Thoracic aorta (tissue), 2 donors: ENCODE results near the gene OPRL1. TPM values are rescaled to one million over a fixed set of nuclear protein-coding genes. Genes with fewer than 3 reads are reported as not detected.

ENCODE experiments used
- ATAC-seq: fragments of 150-250 bp; one replicate; pipeline ENCODE4 v1.8.0; 2017; ENCODE audit warnings: low read depth; ENCODE audit not compliant: insufficient number of reproducible peaks, low FRiP score
- DNase-seq: peaks from one replicate; pipeline ENCODE4 v3.0.0-alpha.2; 2020; ENCODE audit warnings: low spot score
- H3K27ac ChIP-seq, 2 donors: fragments of 200-600 bp; sonication (generic); 1 replicate in 1 of 2; 2 replicates in 1 of 2; pipeline ENCODE4 v1.5.1; 2016; ENCODE audit warnings: mild to moderate bottlenecking in 2 of 2, moderate library complexity in 2 of 2
- H3K27me3 ChIP-seq: fragments of 200-600 bp; sonication (generic); replicated peaks from 2 replicates; pipeline ENCODE4 v1.6.0; 2016; ENCODE audit warnings: mild to moderate bottlenecking; ENCODE audit not compliant: insufficient read depth
- H3K36me3 ChIP-seq: fragments of 200-600 bp; sonication (generic); one replicate; pipeline ENCODE4 v1.5.1; 2016
- H3K4me1 ChIP-seq, 2 donors: fragments of 200-600 bp; sonication (generic); 1 replicate in 1 of 2; 2 replicates in 1 of 2; pipeline versions ENCODE4 v1.5.1 to v1.6.0; 2016; ENCODE audit warnings: low read depth in 2 of 2, mild to moderate bottlenecking in 1 of 2; ENCODE audit not compliant: control insufficient read depth in 1 of 2
- H3K4me3 ChIP-seq: fragments of 200-600 bp; sonication (generic); 2 replicates; pipeline ENCODE4 v1.5.1; 2016; ENCODE audit warnings: mild to moderate bottlenecking
- H3K9me3 ChIP-seq: fragments of 200-600 bp; sonication (generic); 2 replicates; pipeline ENCODE4 v1.5.1; 2016
- total RNA-seq, 2 donors: library from RNA; depleted of rRNA; stranded (reverse); fragments of >200 nt; gene quantifications; one replicate each; pipeline versions ENCODE4 v1.1.0 to v1.2.3, GENCODE V29; 2016
- TF ChIP-seq, protein P1 (sequence below): fragments of 200-600 bp; sonication (generic); IDR thresholded peaks from one replicate; pipeline ENCODE4 v1.5.1; 2019; ENCODE audit warnings: antibody characterized with exemption

The OPRL1 gene
- total RNA-seq, 2 donors from 2014 or later: 1.1 to 3.2 TPM

DNA sequence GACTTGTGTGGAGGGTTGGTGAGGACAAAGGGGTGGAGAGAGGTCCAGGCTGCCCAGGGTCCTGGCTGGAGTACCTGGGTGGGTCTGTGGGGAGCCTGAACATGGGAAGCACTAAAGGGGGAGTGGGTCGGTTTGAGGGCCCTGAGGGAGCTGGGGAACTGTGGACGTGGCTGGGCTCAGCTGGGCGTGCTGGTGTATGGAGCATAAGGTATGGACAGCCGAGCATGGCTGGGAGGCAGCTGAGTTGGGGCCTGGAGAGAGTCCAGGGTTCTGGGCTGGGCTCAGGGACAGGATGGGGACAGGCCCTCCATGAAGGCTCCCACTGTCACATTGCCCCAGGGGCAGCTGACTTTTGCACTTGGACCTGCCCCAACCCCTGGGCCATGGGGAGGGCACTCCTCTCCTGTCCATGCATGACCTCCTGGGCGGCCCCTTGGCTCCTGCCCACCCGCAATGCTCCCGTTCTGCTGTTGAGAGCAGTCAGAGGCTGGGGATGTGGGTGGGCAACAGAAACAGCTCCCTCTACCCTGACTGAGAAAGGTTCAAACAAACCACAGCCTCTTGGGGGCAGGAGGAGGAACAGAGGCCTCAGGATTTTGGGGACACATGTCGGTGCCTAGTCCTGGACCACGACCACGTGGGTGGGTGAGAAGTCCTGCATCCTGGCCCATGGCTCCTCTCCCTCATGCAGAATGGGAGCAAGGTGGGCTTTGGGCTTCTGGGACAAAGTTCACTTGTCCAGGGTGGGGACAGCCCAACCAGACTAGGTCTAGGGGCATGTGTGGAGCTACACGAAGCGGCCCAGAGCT is 39.4 kb upstream of the OPRL1 start:
- H3K36me3 ChIP-seq: no peaks in the 10 kb centered on the region
- ATAC-seq (no peak), DNase-seq (no peak)
- TF ChIP-seq, protein P1, sequence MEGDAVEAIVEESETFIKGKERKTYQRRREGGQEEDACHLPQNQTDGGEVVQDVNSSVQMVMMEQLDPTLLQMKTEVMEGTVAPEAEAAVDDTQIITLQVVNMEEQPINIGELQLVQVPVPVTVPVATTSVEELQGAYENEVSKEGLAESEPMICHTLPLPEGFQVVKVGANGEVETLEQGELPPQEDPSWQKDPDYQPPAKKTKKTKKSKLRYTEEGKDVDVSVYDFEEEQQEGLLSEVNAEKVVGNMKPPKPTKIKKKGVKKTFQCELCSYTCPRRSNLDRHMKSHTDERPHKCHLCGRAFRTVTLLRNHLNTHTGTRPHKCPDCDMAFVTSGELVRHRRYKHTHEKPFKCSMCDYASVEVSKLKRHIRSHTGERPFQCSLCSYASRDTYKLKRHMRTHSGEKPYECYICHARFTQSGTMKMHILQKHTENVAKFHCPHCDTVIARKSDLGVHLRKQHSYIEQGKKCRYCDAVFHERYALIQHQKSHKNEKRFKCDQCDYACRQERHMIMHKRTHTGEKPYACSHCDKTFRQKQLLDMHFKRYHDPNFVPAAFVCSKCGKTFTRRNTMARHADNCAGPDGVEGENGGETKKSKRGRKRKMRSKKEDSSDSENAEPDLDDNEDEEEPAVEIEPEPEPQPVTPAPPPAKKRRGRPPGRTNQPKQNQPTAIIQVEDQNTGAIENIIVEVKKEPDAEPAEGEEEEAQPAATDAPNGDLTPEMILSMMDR: no peak
- H3K4me1 ChIP-seq: peaks cover 13 to 23% of the 10 kb centered on the region in 2 donors
- H3K4me3 ChIP-seq: no peak overlapping the region
- H3K9me3 ChIP-seq: no peaks in the 10 kb centered on the region
- no peaks in the 10 kb centered on the region for H3K27me3 ChIP-seq
- no peak overlapping the region for H3K27ac ChIP-seq

DNA sequence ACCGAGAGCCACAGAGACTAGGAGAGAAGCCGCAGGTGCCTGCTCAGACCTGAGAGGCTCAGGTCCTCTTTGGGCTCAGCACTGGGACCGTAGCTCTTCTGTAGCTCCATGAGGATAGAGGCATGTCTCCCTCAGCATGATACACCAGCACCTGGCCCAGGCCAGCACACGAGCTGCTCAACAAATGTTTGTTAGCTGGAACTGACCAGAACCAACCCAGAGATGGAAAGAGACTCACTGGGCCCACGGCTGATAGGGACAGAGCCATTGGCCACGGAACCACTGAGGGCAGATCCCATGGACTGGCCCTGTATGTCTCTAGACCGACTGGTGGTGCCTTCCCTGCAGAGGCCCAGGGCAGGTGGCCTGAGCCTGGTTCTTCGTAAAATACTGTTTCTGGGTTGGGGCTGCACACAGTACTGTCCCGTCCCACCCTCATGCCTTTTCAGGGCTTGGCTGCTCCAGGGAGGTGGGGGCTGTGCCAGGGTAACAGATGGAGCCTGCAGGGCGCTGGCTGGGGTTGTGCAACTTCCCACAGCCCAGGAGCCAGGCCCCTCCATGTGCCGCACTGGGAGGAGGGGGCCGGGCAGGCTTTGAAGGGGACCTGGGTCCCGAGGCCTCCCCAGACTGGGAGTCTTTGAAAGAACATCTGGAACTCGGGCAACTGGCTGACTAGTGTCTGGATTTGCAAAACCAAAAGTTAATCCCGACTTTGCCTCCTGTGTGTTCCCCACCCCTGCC is 38.7 kb upstream of the OPRL1 start:
- TF ChIP-seq, protein P1: no peak
- DNase-seq (no peak), ATAC-seq (no peak)
- Histone ChIP-seq H3K36me3 (no peaks in the 10 kb centered on the region), H3K27me3 (no peaks in the 10 kb centered on the region), H3K9me3 (no peaks in the 10 kb centered on the region), H3K27ac (no peak overlapping the region), H3K4me1 (peaks cover 13 to 23% of the 10 kb centered on the region in 2 donors), H3K4me3 (peak overlapping the region; percentile 66)

DNA sequence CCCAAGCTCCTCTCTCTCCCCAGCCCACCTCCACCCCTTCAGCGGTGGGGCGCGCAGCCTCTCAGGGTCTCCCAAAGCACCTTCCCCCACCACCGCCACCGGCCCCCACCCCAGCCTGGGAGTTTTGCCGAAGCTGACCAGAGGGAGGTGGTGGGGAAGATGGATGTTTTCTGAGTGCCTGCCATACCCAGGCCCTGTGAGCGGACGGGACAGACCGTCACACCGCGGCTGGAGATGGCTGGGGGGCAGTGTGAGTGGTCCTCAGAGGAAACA is 38.2 kb upstream of the OPRL1 start:
- Histone ChIP-seq H3K27ac (peak overlapping the region in 1 of 2 donors; percentile 28), H3K36me3 (no peaks in the 10 kb centered on the region), H3K9me3 (no peaks in the 10 kb centered on the region), H3K27me3 (no peaks in the 10 kb centered on the region), H3K4me1 (peaks cover 13 to 23% of the 10 kb centered on the region in 2 donors), H3K4me3 (peak overlapping the region; percentile 66)
- DNase-seq: no peak
- no peak for ATAC-seq
- TF ChIP-seq, protein P1: no peak

DNA sequence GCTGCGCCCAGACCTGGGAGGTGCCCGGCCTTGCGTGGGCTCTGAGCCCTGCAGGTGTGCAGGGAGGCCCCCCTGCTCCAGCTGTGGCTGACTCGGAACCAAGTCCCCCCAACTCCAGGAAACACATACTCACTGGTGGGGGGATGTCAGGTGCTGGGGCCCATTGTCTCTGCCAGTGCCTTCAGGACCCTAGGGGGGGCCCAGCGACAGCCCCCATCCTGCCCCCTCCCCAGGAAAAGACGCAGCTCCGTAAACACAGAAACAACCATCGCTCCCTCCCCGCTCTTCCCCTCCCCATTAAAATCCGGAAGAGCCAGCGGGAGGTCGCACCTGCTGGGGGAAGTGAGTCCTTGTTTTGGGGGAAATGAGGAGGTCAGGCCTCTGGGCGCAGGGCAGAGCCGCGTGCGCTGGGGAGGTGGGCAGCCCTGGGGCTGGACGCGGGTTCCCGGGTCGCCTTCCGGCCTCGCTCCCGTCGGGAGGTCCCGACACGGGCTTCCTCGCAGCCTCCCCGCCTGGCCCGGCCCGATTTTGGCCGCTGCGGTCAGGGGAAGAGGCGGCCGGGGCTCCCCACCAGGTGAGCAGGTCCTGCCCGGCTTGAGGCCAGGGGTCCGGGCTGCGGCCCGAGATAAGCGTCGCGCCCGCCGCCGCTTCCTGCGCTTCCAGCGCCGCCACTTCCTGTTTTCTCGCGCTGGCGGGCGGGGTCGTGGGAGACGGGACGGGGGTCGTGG is 37.7 kb upstream of the OPRL1 start:
- Histone ChIP-seq H3K4me1 (peaks cover 13 to 23% of the 10 kb centered on the region in 2 donors), H3K27me3 (no peaks in the 10 kb centered on the region), H3K4me3 (peak overlapping the region; percentile 66), H3K36me3 (no peaks in the 10 kb centered on the region), H3K9me3 (no peaks in the 10 kb centered on the region), H3K27ac (peak overlapping the region in 1 of 2 donors; percentile 28)
- DNase-seq (no peak), ATAC-seq (no peak)
- TF ChIP-seq, protein P1: no peak

DNA sequence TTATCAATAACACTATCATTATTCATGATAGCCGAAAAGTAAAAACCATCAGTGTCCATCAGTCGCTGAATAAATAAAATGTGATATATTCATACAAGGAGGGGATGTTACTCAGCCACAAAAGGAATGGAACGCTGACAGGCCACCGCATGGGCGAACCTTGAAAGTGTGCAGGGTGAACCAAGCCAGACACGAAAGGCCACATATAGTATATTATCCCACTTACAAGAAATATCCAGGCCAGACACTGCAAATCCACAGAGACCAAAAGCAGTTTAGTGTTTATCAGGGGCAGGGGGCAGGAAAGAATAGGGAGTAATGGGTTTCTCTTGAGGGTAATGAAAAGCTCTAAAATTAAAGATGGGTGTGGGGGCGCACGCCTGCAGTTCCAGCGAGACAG is 36.1 kb upstream of the OPRL1 start:
- Histone ChIP-seq H3K9me3 (no peaks in the 10 kb centered on the region), H3K4me1 (peaks cover 4 to 26% of the 10 kb centered on the region in 2 donors), H3K36me3 (no peaks in the 10 kb centered on the region), H3K27ac (no peak overlapping the region), H3K27me3 (no peaks in the 10 kb centered on the region), H3K4me3 (no peak overlapping the region)
- ATAC-seq: no peak
- DNase-seq: no peak
- TF ChIP-seq, protein P1: no peak
